GM21390 (cell line): ENCODE data around the gene GSTT2.
"Not testable (repeated sequence)": the region's sequence is repeated elsewhere in the genome, so short reads cannot be mapped to it uniquely, and the experiment has no call there.

Source experiments
- ATAC-seq: cut with Tn5 transposase; IDR thresholded peaks from one replicate; pipeline ENCODE4 v1.9.1; 2021; ENCODE audit not compliant: unreplicated experiment

GSTT2 gene

GRCh38 chr22:23974345-23974744 is 5.6 kb upstream of the GSTT2 start, which contains the start of gene DDT:
DDT (minus strand) TSS chr22:23974441; CDS start chr22:23974414, 27 bp downstream.
- peak; percentile 71 for ATAC-seq

DNA sequence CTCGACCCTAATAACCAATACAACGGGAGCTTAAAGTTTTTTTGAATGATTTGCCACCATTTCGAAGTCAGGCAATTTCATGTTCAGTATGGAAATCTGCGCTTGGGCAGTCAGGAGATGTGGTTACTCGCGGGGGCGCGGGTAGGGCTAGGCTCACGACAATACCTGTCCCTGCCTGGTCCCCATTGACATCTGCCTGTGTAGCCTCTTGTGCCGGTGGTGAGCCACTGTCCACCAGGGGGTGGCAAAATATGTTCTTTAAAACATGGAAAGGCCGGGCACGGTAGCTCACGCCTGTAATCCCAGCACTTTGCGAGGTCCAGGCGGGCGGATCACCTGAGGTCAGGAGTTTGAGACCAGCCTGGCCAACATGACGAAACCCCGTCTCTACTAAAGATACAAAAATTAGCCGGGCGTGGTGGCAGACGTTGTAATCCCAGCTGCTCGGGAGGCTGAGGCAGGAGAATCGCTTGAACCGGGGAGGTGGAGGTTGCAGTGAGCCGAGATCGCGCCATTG is 5.0 kb upstream of the GSTT2 start:
- peak; percentile 38 for ATAC-seq

- not testable (repeated sequence) for ATAC-seq
Measured at GRCh38 chr22:23977304-23977703, 2.6 kb upstream of the GSTT2 start.

DNA sequence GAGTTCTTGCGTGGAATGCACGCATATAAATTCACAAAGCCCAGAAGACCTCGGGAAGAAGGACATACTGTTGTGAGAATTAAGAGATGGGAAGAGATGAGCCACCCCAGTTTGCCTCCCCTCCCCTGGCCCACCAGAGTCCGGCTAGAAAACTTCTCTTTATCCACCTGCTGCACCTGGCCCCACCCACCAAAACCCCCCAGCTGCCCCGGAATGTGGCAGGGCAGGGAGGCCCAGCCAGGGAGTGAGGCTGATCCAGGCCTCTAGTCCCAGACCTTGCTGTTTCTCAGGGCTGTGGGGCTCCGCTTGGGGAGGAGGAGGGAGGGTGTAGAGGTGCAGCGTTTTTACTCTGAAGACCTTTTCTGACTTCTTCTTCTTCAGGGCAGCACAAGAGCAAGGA is 633 bp downstream of the GSTT2 start:
- not testable (repeated sequence) for ATAC-seq

DNA sequence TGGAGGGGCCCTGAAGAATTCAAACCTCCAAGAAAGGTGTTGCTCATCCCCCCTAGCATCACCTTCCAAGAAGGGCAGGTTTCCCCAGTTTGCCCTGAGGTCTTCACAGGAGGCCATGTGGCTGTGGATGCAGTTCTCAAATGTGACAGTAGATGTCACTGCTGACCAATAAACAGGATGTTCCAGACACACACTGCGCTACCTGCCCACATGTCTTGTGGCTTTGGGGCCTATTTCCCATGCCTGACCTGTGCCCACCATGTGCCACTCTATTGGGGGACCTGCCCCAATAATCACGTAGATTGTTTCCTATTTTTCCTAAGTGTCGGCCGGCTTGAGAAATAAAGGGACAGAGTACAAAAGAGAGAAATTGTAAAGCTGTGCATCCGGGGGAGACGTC is 4.5 kb downstream of the GSTT2 start:
- ATAC-seq, result no peak

DNA sequence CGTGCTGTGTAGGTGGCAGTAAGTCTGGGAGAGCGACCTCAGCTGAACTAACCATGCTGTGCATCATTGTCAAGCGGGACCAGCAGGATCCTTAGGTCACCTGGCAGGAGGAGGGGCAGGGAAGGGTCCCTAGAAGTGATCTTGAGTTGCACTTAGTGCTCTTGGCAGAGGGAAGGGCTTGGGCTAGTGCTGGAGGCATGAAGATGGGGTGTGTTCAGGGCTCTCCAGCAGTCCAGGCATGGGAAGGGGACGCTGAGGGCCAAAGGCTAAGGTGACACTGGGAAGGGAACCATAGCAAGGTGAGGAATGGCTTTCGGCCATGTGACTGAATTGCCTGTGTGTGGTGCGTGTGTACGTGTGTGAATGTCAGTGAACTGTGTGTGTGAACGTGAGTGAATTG is 6.2 kb downstream of the GSTT2 start:
- ATAC-seq, result not testable (repeated sequence)

DNA sequence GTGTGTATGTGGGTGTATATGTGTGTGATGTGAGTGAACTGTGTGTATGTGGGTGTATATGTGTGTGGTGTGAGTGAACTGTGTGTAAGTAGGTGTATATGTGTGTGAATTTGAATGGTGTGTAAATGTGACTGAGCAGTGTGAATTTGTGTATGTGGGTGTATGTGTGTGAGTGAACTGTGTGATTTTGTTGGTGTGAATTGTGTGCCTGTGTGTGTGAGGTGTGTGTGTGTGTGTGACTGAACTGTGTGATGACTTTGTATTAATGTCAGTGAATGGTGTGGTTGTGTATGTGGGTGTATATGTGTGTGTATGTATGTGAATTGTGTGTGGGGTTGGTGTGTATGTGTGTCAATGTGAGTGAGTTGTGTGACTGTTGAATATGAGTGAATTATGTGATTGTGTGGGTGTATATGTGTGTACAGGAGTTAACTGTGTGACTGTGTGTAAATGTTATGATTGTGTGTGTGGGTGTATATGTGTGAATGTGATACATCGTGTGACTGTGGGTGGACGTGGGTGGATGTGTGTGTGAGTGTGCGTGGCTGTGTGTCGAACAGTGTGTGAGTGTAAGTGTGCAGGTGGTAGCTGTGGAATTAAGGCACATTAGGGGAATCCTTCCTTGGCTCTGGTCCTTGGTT is 6.7 kb downstream of the GSTT2 start:
- not testable (repeated sequence) for ATAC-seq

DNA sequence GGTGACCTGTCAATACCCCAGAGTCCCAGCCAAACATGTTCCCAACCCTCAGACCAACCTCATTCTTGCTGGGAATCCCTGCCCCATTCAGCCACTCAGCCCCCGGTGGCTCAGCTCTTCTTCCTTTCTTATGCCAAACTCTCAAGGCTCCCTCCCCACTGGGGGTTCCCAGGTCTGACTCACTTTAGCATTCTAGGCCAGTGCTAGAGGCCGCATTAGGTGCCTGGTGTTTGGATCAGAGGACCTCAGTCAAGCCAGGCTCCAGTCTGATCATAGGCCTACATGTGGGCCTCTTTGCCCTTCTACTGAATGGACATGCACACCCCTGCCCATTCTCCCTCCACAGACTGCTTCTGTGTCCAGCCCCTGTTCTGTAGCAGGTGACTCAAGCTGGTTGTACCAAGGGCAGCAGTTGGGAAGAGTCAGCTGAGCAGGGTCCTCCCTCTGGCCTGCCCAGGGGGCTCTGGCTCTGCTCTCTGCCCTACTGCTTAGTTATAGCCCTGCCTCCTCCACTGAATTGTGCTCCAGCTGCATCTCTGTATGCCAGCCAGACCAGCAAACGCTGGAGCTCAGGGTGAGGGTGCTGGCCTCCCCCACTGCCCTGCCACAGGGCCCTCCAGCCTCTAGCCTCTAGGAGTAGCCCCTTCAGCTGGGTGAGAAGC is 9.8 kb downstream of the GSTT2 start:
- not testable (repeated sequence) for ATAC-seq

DNA sequence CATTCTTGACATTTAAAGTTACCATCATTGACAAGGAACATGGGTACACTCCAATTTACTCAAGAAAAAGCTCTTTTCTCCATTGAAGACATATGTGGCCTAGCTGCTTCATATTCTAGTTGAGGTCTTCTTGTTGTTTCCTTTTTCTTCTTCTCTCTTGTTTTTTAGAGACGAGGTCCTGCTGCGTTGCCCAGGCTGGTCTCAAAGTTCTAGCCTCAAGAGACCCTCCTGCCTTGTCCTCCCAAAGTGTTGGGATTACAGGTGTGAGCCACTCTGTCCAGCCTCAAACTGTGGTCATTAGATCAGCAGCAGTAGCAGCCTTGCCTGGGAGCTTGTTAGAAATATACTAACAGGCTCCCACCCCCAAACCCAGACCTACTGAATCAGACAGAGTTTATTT is 13.1 kb downstream of the GSTT2 start:
- not testable (repeated sequence) for ATAC-seq

DNA sequence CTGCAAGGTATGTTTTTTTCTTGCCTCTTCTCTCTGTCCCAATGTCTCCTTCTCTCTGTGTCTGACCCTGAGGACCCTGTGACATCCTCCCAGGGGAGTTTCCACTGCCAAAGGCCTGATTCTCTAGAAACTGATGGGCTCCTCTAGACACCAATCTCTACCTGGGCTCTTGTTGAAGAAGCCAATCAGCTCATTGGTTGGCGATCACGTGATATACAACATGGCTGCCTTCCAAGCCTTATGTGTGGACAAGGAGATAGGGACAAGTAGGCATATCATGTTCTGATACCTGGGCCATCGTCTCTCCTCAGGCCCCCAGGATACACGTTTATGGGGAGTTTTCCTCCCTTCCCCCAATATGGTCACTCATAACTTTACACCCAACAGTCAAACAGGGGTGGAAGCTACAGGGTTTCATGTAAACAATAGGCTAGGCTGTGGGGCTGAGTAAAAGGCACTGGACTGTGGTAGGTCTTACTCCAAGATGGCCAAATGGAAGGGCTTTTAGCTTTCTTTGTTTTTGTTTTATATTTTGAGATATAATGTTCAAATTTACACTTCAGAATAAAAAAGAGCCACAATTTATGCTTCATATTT is 13.7 kb downstream of the GSTT2 start:
- ATAC-seq, result not testable (repeated sequence)

GRCh38 chr22:23997092-23997491 is 17.2 kb downstream of the GSTT2 start:
- ATAC-seq, result no peak

GRCh38 chr22:23999779-24000178 is 19.8 kb downstream of the GSTT2 start:
- not testable (repeated sequence) for ATAC-seq

- ATAC-seq, result no peak
Measured at GRCh38 chr22:24001314-24001713, 21.4 kb downstream of the GSTT2 start.

DNA sequence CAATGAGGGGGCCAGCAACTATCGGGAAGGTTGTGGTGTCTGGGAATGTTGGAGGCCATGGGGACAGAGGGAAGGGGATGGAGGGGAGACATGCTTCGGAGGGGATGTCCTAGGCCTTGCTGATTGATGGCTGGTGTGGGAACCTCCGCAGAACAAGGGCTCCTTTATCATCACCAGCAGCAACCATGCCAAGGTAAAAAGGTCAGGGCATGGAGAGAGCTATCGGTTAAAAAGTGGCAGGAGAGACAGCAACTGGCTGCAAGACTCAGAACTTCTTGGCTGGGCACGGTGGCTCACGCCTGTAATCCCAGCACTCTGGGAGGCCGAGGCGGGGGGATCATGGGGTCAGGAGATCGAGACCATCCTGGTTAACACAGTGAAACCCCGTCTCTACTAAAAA is 22.3 kb downstream of the GSTT2 start:
- ATAC-seq, result no peak

DNA sequence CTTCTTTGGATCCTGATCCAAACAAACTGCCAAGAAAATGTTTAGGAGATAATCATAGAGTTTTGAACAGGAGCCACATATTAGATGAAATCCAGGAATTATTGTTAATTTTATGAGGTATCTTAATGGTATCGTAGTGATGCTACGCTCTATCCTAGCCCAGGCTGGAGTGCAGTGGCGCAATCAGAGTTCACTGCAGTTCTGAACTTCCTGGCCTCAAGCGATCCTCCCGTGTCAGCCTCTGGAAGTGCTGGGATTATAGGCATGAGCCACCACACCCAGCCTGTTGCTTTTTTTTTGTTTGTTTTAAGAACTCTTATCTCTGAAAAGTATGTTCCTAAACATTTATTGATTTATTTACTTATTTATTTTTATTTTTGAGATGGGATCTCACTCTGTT is 22.9 kb downstream of the GSTT2 start:
- no peak for ATAC-seq

GRCh38 chr22:24003887-24004286 is 24.0 kb downstream of the GSTT2 start:
- no peak for ATAC-seq

GRCh38 chr22:24005201-24005600 is 25.3 kb downstream of the GSTT2 start, which contains the start of gene GSTT4:
GSTT4 (minus strand) TSS chr22:24005453; CDS start chr22:24005356, 97 bp downstream.
- no peak for ATAC-seq

DNA sequence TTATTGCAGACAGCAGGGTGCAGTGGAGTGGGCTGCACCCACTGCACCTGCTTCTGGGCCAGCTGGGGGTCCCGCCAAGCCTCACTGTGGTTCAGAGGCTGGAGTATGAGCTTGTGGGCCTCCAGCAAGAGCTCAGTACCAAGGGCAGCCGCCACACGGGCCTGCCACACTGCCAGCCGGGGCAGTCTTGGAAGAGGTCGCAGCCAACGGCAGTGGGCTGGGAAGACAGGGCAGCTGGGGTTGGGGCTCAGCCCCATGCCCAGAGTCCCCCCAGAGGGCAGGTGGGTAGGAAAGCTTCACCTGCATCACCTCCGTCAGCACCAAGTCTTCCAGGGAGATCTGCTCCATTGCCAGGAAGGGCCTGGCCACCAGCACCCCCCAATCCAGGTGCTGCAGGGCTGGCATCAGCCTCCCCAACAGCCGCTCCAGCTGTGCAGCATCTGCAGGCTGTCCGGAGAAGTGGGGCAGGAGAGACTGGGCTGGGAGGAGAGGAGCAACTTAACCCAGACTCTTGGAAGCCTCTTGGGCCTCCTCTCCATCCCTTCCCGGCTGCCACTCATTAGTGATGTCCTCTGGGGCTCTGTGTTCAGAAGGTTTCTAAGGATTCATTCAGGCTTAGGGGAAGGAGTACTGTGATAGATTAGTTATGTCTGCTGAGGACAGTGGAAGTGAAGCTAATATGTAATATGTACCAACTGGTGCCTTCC is 26.4 kb downstream of the GSTT2 start:
- no peak for ATAC-seq

DNA sequence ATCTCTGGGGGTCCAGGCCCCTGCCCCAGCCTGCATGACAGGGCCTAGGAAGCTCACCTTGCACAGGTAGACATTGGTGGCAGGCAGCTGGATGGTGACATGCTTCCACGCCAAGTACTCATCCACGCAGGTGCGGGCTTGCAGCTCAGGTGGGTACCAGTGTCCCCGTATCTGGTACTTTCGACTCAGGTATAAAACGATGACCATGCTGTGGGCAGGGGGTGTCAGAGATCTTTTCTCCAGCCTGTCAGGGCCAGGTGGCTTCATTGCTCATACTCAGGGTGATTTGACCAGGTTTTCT is 26.9 kb downstream of the GSTT2 start:
- no peak for ATAC-seq

DNA sequence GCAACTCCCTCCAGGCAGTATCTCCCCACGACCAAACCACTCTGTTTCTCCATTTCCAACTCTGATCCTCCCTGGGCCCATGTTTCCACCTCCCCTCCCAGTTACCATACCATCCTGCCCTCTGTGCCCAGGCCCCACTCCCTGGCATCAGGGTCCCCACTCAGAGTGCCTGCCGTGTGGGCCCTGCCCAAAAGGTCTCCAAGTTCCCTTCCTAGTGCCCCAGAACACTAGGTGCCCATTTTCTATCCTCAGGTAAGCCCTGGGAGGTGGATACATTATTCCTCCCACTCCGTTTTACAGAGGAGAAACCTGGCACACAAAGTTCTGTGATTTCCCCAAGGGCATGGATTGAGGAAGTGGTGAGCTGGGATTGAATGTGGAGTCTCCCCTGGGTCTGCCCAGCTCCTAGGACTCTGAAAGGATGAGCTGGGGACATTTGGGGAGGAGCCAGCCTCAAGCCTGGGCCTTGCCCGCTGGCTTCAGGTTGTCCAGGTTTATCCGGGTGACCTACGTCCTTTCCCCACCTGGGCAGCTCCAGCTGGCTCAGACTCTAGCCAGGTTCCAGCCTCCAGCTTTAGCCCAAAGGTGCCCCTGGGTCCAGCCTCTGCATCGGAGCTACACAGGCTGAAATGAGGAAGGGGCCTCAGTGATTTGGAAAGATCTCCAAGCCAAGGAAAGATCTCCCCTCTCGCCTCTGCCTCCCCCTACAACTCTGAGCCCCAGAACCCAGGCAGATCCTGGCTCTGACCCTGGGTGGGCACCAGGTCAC is 27.5 kb downstream of the GSTT2 start:
- no peak for ATAC-seq

DNA sequence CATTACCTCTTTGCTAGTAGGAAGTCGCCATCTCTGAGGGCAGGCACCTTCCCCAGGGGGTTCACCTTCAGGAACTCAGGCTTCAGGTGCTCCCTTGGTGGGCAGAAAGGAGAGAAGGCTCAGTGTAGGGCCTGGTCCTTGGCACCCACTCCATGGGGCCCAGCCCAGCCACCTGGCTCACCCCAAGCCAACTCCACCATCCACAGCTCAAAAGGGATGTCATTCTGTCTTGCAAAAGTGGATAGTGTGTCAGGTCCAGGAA is 28.0 kb downstream of the GSTT2 start:
- no peak for ATAC-seq
